ENCODE measurements around the gene XPO6.

- no peak for TF ChIP-seq REST (IDR thresholded peaks at IDR 0.05; ENCODE audit: insufficient replicate concordance, low read depth)
- TF ChIP-seq CTCF (IDR thresholded peaks at IDR 0.05; ENCODE audit: insufficient read depth, low read length), result no peak
- TF ChIP-seq POLR2AphosphoS5 (IDR thresholded peaks at IDR 0.05; ENCODE audit: low read depth), result no peak
- TF ChIP-seq GABPA (IDR thresholded peaks at IDR 0.05; ENCODE audit: low read depth), result no peak
Observed at GRCh38 chr16:28205974-28206373, 5.8 kb downstream of the XPO6 start.

Measured in HL-60 (cell line).